Liver (tissue), 9 donors: ENCODE measurements around the gene SCRN2. TPM values are rescaled to one million over a fixed set of nuclear protein-coding genes. Genes with fewer than 3 reads are reported as not detected.

Experiments
- DNase-seq: peaks from one replicate; pipeline ENCODE4 v3.0.0-alpha.2; 2017; ENCODE audit warnings: low spot score
- H3K27ac ChIP-seq, 2 donors: one replicate each; pipeline ENCODE4 v1.7.0; 2013; ENCODE audit warnings: inconsistent platforms in 2 of 2, low read length in 2 of 2, control low read depth in 1 of 2, low read depth in 1 of 2, mild to moderate bottlenecking in 1 of 2
- H3K27me3 ChIP-seq, 4 donors: one replicate each; pipeline versions ENCODE4 v1.6.1 to v1.7.0; 2013; ENCODE audit warnings: low read length in 3 of 4, inconsistent platforms in 1 of 4, mild to moderate bottlenecking in 1 of 4, moderate library complexity in 1 of 4; ENCODE audit not compliant: control insufficient read depth in 4 of 4, insufficient read depth in 4 of 4
- H3K36me3 ChIP-seq, 4 donors: one replicate each; pipeline versions ENCODE4 v1.6.1 to v1.7.0; 2013; ENCODE audit warnings: low read length in 3 of 4, mild to moderate bottlenecking in 3 of 4, low read depth in 1 of 4, moderate library complexity in 1 of 4; ENCODE audit not compliant: control insufficient read depth in 4 of 4, insufficient read depth in 3 of 4
- H3K4me1 ChIP-seq, 4 donors: one replicate each; pipeline versions ENCODE4 v1.6.1 to v1.7.0; 2013; ENCODE audit warnings: low read length in 3 of 4, mild to moderate bottlenecking in 3 of 4, moderate library complexity in 1 of 4; ENCODE audit not compliant: control insufficient read depth in 4 of 4, insufficient read depth in 4 of 4
- H3K4me3 ChIP-seq, 3 donors: one replicate each; pipeline versions ENCODE4 v1.6.1 to v1.7.0; 2013; ENCODE audit warnings: low read length in 3 of 3, control low read depth in 1 of 3, low read depth in 1 of 3, mild to moderate bottlenecking in 1 of 3
- H3K9ac ChIP-seq, 2 donors: one replicate each; pipeline ENCODE4 v1.7.0; 2013; ENCODE audit warnings: low read length in 2 of 2, mild to moderate bottlenecking in 2 of 2, moderate library complexity in 2 of 2, control low read depth in 1 of 2, low read depth in 1 of 2
- H3K9me3 ChIP-seq, 4 donors: one replicate each; pipeline versions ENCODE4 v1.6.1 to v1.7.0; 2013; ENCODE audit warnings: low read length in 3 of 4; ENCODE audit not compliant: control insufficient read depth in 4 of 4
- EGR1 ChIP-seq, 2 donors: IDR thresholded peaks; 2 replicates each; pipeline ENCODE4 v1.6.1; 2016 to 2018; ENCODE audit warnings: antibody characterized with exemption in 2 of 2, low read depth in 2 of 2
- FOXA2 ChIP-seq: IDR thresholded peaks from 2 replicates; pipeline ENCODE4 v1.6.1; 2016; ENCODE audit warnings: antibody characterized with exemption
- GABPA ChIP-seq, 2 donors: IDR thresholded peaks in 1 of 2; conservative IDR thresholded peaks in 1 of 2; 2 replicates each; pipeline ENCODE4 v1.6.1; 2016; ENCODE audit warnings: antibody characterized with exemption in 2 of 2, mild to moderate bottlenecking in 1 of 2, moderate library complexity in 1 of 2
- JUND ChIP-seq, 2 donors: IDR thresholded peaks; 2 replicates each; pipeline ENCODE4 v1.6.1; 2016; ENCODE audit warnings: antibody characterized with exemption in 2 of 2
- MAX ChIP-seq: IDR thresholded peaks from 2 replicates; pipeline ENCODE4 v1.6.1; 2016; ENCODE audit warnings: antibody characterized with exemption
- NR2F2 ChIP-seq: IDR thresholded peaks from 2 replicates; pipeline ENCODE4 v1.6.1; 2016; ENCODE audit warnings: antibody characterized with exemption
- REST ChIP-seq: IDR thresholded peaks from 2 replicates; pipeline ENCODE4 v1.6.1; 2016; ENCODE audit warnings: antibody characterized with exemption, mild to moderate bottlenecking
- SP1 ChIP-seq: IDR thresholded peaks from 2 replicates; pipeline ENCODE4 v1.6.1; 2018; ENCODE audit warnings: antibody characterized with exemption, mild to moderate bottlenecking
- TAF1 ChIP-seq: conservative IDR thresholded peaks from 2 replicates; pipeline ENCODE4 v1.6.1; 2016; ENCODE audit warnings: antibody characterized with exemption, mild to moderate bottlenecking
- YY1 ChIP-seq: IDR thresholded peaks from 2 replicates; pipeline ENCODE4 v1.6.1; 2016; ENCODE audit warnings: antibody characterized with exemption, mild to moderate bottlenecking
- WGBS: extraction: QIAGEN DNeasy Blood & Tissue Kit; methylation state at CpG from one replicate; pipeline ENCODE4 v1.1.7; 2013; 5-methylcytosine and 5-hydroxymethylcytosine counted together
- polyA plus RNA-seq, 2 donors: library from polyadenylated mRNA; stranded (reverse) in 1 of 2; unstranded in 1 of 2; fragments of 200-250 nt in 1 of 2; fragments of >200 nt in 1 of 2; fragmentation: Nextera tagmentation in 1 of 2; extraction: Ambion mirVana in 1 of 2; gene quantifications; one replicate each; pipeline versions ENCODE4 v1.2.1 to v1.2.3, GENCODE V29; 2013 to 2015
- total RNA-seq, 2 donors: library from RNA; depleted of rRNA; stranded (reverse); fragments of >200 nt; gene quantifications; one replicate each; pipeline ENCODE4 v1.2.3, GENCODE V29; 2014
- TF ChIP-seq, protein P1 (sequence below): IDR thresholded peaks from 2 replicates; pipeline ENCODE4 v1.6.1; 2016; ENCODE audit warnings: antibody characterized with exemption
- donor health status: healthy.
- donor health status: healthy.
- donor health status: healthy.
- donor health status: healthy.
- donor health status: healthy.

SCRN2 gene
- total and polyA plus RNA-seq, 4 donors, result 17.8 to 27.4 (median 20.3) TPM

- TF ChIP-seq REST, result no peak
- no peak for TF ChIP-seq FOXA2
- no peak for TF ChIP-seq GABPA (IDR thresholded peaks at IDR 0.05 in 1 of 2, conservative IDR thresholded peaks at IDR 0.05 in 1 of 2)
- TF ChIP-seq JUND (IDR thresholded peaks at IDR 0.05), result no peak
- no peak for TF ChIP-seq EGR1 (IDR thresholded peaks at IDR 0.05; ENCODE audit: low read depth in 2 of 2)
- TF ChIP-seq YY1, result no peak
- TF ChIP-seq, protein P1, sequence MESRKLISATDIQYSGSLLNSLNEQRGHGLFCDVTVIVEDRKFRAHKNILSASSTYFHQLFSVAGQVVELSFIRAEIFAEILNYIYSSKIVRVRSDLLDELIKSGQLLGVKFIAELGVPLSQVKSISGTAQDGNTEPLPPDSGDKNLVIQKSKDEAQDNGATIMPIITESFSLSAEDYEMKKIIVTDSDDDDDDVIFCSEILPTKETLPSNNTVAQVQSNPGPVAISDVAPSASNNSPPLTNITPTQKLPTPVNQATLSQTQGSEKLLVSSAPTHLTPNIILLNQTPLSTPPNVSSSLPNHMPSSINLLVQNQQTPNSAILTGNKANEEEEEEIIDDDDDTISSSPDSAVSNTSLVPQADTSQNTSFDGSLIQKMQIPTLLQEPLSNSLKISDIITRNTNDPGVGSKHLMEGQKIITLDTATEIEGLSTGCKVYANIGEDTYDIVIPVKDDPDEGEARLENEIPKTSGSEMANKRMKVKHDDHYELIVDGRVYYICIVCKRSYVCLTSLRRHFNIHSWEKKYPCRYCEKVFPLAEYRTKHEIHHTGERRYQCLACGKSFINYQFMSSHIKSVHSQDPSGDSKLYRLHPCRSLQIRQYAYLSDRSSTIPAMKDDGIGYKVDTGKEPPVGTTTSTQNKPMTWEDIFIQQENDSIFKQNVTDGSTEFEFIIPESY, result no peak
Observed at GRCh38 chr17:47802341-47803022, 38.6 kb downstream of the SCRN2 start (continued).

DNA sequence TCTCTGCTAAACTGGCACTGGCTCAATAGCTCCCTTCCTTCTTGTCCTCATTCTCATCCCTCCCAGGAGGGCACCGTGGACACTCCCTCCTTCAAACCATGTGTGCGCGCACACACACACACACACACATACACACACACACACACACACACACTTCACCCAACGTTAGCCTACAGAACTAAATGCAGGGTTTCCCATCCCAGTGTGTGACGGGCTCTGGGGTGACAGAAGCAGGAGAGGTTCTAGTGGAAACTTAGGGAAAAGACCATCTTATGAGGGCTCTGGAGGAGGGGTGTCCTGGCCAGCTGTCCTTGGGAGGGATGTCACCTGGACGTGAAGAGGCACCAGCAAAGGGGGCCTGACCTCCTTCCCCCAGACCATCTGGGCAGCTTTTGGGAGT is 39.2 kb downstream of the SCRN2 start:
- no peaks in the 10 kb centered on the region for H3K9me3 ChIP-seq
- WGBS, result 55% methylated on average over 6 of the region's 6 CpGs
- no peak overlapping the region for H3K9ac ChIP-seq
- no peaks in the 10 kb centered on the region for H3K27me3 ChIP-seq
- TF ChIP-seq SP1 (no peak), NR2F2 (no peak), MAX (no peak), REST (no peak), TAF1 (no peak), JUND (IDR thresholded peaks at IDR 0.05) (no peak)
- TF ChIP-seq, protein P1, result no peak
- DNase-seq, result no peak
- peaks cover 0 to under 1% (median 0%) of the 10 kb centered on the region in 4 donors for H3K36me3 ChIP-seq
- no peaks in the 10 kb centered on the region for H3K4me1 ChIP-seq
- H3K27ac ChIP-seq, result no peak overlapping the region
- no peak overlapping the region for H3K4me3 ChIP-seq
